Heart left ventricle (tissue), 13 donors: ENCODE measurements around the gene TBX5.

ENCODE experiments used
- CTCF ChIP-seq, 12 donors: fragments of 200-600 bp; sonication (generic) in 4 of 12; IDR thresholded peaks; one replicate each; pipeline versions ENCODE4 v1.5.0 to v1.8.0; 2018 to 2022; ENCODE audit warnings: antibody characterized with exemption in 12 of 12, mild to moderate bottlenecking in 5 of 12
- POLR2A ChIP-seq, 2 donors: fragments of 450-650 bp; IDR thresholded peaks; one replicate each; pipeline ENCODE4 v1.6.1; 2017; ENCODE audit warnings: antibody characterized with exemption in 2 of 2, mild to moderate bottlenecking in 2 of 2, moderate library complexity in 2 of 2
- donor health status: ischemic (EF 13 %, LVEDD 7.1; RV severe dilation, severe dysfunction).
- donor health status: DM: no; HTN: yes; CAD: no.
- donor health status: DM: no; HTN: no; CAD: no.
- donor health status: ischemic (EF 25% LVEDD 6.9; RV normal size, moderate dysfunction).
- donor health status: ischemic (EF 25% LVEDD 5.7; RV mildly dilated, moderate dysfunction).
- donor health status: ischemic (EF 35%, LVEDD 5.7; RV mildly dilated, moderate dysfunction).
- donor health status: nonischemic (EF 11% LVEDD 7.7; RV severe dilation, severe dysfunction).
- donor health status: DM: yes; HTN: yes; CAD: no.
- donor health status: PGD.
- donor health status: ischemic (EF 29% LVEDD 5.4; RV normal size, mild dysfunction).
- donor health status: nonischemic (EF 23%, LVEDD 6.1; RV moderate dilation, normal function).

- TF ChIP-seq POLR2A (IDR thresholded peaks at IDR 0.05) (no peak), CTCF (IDR thresholded peaks at IDR 0.05) (no peak)
Observed at GRCh38 chr12:114439817-114440216, 33.9 kb upstream of the TBX5 start.
